22Rv1 (cell line): Measurements from ENCODE around the gene DDX25.

ENCODE experiments used
- H3K27ac ChIP-seq: fragments of 450-650 bp; 2 replicates; pipeline ENCODE4 v1.5.1; 2017
- CTCF ChIP-seq: fragments of 450-650 bp; IDR thresholded peaks from 2 replicates; pipeline ENCODE4 v1.5.1; 2017; ENCODE audit warnings: mild to moderate bottlenecking
- ZFX ChIP-seq: fragments of 450-650 bp; IDR thresholded peaks from 2 replicates; pipeline ENCODE4 v1.6.1; 2017; ENCODE audit warnings: antibody characterized with exemption, borderline replicate concordance

The DDX25 gene

GRCh38 chr11:125938418-125938817 lies 34.1 kb downstream of the DDX25 start:
- TF ChIP-seq CTCF (no peak), ZFX (no peak)

GRCh38 chr11:125939081-125939521 lies 34.8 kb downstream of the DDX25 start:
- TF ChIP-seq CTCF: no peak
- TF ChIP-seq ZFX: no peak
- H3K27ac ChIP-seq: no peak overlapping the region

More at GRCh38 chr11:125938418-125938817, 34.1 kb downstream of the DDX25 start:
- no peak overlapping the region for H3K27ac ChIP-seq

DNA sequence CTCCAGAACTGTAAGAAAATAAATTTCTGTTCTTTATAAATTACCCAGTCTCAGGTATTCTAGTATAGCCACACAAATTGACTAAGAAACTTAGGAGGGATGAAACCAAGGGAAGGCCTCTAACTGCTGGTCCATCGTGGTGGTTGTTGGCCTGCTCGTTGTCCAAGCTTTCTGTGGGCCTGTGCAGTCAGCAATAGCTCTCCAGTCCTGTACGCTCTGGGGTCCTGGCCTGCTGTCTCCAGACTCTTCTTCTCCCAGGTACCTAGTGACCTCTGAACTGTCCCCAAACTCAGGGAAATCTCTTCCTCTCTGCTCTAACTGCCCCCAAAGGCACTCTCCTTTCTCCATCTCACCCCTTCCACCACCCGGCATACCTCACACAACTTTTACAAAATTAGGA lies 35.8 kb downstream of the DDX25 start:
- no peak overlapping the region for H3K27ac ChIP-seq
- no peak for TF ChIP-seq ZFX
- TF ChIP-seq CTCF: no peak

DNA sequence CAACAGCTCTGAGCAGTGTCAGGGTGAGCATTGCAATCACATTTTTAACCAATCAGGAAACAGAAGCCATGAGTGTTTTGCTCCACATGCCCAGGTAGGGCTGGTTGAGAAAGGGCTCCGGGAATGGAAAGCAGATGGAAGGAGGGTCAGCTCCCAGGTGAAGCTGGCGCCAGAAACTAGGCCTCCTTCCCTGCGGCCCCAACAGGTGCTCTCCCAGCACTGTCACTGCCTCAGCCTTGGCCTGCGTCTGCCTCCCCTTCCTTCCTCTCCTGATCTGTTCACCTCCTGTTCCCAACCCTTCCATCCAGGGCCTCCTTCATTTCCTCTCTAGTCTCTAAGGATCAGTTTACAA lies 36.9 kb downstream of the DDX25 start:
- no peak overlapping the region for H3K27ac ChIP-seq
- TF ChIP-seq ZFX (no peak), CTCF (no peak)

- no peak for TF ChIP-seq ZFX
- peak; percentile 90 for TF ChIP-seq CTCF
- H3K27ac ChIP-seq: no peak overlapping the region
Observed at GRCh38 chr11:125941619-125942611, 37.6 kb downstream of the DDX25 start.

- no peak for TF ChIP-seq ZFX
- TF ChIP-seq CTCF: no peak
- H3K27ac ChIP-seq: no peak overlapping the region
Observed at GRCh38 chr11:125942771-125943428, 38.6 kb downstream of the DDX25 start.
